ENCODE measurements around the gene MAB21L4.

The MAB21L4 gene

DNA sequence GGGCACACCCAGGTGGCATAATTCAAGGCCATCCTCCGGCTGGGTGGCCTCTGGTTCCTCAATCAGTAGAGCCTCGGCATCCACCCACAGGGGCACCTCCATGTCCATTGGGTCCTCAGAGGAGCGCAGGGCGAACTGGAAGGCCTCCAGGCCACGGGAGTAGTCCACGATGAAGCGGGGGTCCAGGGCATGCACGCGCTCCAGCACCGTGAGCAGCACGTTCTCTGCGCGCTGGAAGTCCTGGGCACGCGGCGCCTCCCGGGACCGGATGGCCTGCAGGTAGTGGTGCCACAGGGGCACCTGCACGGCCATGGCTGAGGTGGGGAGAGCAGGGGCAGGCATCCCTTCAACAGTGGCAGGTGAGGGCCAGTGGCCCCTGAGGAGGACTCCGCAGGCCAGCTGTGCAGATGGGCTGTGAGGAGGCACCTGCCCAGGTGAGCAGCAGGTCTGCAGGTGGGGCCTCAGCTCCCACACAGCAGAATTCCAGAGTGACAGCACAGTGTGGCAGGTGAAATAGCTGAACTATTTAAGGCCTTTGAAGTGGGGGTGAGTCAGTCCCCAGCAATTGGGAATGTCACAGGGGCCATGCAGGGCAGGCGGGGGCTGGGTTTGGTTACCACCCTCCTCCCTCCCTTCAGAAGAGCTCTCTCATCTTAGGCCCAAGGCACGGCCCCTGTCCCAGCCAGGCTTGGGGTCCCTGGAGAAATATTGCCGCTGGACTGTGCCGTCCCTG lies at the start of gene MAB21L4:
Gene MAB21L4 (minus strand): TSS at position 501 of the 733 bp plus-strand sequence. CDS start 159 bp downstream, at position 342.
- DNase-seq, result no peak

GRCh38 chr2:240936106-240936505 lies 40.1 kb upstream of the MAB21L4 start:
- DNase-seq, result no peak

DNA sequence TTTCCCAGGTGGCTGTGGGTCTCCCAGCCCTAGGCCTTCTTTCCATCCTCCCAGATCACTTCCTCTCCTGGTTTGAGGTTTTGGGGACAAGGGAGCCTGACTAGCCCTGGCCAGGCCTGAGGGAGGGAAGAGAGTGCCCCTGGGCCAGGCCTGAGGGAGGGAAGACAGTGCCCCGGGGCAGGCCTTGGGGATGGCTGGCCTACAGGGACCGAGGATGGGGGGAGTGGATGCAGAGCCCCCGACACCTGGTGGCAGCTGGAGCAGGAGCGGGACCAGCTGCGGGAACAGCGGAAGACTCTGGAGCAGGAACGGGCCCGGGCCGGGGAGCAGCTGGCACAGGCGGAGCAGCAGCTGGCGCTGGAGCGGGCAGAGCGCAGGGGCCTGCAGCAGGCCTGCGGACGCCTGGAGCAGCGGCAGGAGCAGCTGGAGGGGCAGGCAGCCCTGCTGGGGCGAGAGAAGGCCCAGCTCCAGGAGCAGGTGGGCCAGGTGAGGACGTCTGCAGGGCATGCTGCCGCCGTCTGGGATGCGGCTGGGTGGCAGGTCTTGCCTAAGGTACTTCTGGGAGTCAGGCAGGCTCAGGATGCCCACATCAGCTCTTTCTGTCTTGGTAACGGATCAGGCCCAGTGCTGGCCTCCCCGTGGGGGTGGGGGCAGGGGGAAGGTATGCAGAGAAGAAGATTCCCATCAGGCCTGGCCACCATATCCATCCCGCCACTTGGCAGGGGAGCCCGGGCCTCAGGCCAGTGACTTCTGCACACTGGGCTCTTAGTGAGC lies 39.3 kb upstream of the MAB21L4 start:
- DNase-seq, result no peak

DNA sequence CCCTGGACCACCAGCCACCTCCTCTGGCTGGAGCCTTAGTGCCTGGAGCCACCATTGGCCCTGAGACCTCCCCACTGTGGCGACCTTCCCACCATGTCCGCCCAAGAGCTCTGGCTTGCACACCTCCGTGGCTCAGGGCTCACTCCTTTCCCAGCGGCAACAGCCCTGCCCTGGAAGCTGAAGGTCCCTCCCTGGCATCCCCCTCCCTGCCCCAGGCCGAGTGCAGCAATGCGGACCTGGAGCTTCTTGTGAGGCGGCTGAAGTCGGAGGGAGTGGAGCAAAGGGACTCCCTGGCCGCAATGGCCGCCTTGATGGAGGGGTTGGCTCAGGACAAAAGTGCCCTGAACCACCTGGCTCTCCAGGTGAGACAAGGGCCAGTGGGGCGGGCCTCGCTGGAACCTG lies 38.7 kb upstream of the MAB21L4 start:
- DNase-seq, result no peak

GRCh38 chr2:240933966-240934700 lies 38.2 kb upstream of the MAB21L4 start:
- no peak for DNase-seq

- DNase-seq, result no peak
Observed at GRCh38 chr2:240933048-240933965, 37.4 kb upstream of the MAB21L4 start.

DNA sequence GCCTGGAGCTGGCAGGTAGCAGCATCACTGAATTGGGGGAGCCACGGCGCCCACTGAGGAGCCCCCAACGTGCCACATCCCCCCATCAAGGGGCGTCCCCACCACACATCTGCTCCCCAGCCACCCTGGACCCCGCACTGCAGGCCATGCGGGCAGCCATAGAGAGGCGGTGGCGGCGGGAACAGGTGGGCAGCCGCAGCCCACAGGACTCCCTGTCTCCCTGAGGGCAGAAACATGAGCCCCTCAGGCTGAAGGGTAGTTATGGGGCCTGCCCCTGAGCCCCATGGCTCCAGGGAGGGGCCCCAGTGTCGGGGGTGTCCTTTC lies 36.7 kb upstream of the MAB21L4 start:
- no peak for DNase-seq

- DNase-seq, result no peak
Observed at GRCh38 chr2:240932001-240932723, 36.2 kb upstream of the MAB21L4 start.

GRCh38 chr2:240931319-240931949 lies 35.5 kb upstream of the MAB21L4 start:
- no peak for DNase-seq

DNA sequence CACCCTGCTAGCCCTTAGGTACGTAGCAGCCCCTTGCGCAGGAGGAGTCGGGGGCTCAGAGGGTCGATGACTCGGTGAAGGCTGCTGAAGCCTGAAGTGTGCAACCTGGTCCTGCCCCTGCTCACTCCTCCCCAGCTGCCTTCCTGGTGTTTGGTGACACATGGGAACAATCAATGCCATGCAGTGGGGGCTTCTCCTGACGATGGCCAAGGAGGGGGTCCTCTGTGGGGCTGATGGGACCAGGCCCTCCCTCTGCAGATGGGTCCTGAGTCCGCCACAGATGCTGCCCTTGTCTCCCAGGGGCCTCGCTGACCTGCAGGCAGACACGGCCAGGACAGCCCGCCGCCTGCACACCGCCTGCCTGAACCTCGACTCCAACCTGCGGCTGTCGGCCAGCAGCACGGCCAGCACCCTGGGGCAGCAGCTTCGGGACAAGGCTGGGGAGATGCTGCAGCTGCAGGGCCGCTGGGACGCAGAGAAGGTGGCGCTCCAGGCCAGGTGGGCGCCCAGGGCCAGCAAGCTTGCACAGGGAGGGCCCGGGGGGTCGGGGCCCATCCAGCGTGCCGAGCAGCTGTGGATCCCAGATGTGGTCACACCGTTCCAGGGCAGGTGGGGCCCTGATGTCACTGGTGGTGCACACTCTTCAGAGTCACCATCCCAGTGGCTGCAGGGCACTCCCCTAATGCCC lies 34.8 kb upstream of the MAB21L4 start:
- no peak for DNase-seq

DNA sequence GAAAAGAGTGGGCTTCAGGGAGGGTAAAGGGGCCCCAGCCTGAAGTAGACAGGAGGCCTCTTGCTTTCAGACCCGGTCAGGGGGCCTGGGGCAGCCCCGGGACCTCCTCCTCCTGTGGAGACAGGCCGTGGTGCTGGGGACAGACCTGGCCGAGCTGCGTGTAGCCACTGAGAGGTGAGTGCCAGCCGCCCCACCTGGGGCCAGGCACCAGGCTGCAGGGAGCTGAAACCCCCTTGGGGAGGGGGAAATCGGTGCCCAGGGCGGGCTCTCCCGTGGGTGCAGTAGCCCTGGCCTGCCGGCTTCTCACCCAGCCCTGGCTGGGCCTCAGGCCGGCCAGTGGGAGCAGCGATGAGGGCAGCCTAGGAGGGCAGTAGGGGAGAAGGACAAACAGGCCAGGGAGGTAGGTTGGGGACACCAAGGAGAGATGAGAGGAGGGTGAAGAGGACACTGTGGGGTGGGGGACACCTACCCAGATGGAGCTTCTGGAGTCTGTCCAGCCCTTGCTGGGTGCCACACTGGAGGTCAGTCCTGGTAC lies 34.2 kb upstream of the MAB21L4 start:
- DNase-seq, result no peak

DNA sequence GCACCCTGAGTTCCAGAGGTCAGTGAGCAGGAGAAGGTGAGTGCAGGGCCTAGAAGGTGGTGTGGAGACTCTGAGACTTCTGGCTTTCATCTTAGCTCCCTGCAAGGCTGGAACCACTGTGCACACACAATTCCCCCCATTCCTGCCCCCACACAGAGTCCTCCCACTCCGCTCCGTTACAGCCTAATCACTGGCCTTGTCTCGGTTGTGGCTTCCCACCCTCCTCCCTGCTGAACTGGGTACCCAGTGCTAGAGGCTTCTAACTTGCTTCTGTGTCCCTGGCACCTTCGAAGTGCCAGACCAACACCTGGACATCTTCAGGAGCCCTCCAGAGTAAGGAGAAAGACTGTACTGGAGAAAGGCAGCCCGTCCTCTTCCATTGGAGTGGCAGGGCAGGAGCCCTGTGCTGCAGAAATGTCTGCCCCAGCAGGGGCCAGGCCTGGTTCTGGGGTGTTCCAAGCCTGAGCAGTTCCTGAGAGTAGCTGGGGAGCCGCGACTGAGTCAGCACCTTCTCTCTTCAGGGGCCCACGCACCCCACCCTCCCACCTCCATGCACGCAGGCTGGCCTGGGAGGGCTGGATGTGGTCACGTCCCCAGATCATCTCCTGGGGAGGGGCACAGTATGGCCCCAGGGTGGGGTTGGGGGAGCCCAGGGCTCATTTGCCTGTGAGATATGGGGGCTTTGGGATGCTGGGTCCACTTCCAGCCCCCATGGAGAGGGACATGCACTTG lies 33.6 kb upstream of the MAB21L4 start:
- DNase-seq, result no peak

GRCh38 chr2:240928476-240929363 lies 32.8 kb upstream of the MAB21L4 start:
- DNase-seq, result no peak

DNA sequence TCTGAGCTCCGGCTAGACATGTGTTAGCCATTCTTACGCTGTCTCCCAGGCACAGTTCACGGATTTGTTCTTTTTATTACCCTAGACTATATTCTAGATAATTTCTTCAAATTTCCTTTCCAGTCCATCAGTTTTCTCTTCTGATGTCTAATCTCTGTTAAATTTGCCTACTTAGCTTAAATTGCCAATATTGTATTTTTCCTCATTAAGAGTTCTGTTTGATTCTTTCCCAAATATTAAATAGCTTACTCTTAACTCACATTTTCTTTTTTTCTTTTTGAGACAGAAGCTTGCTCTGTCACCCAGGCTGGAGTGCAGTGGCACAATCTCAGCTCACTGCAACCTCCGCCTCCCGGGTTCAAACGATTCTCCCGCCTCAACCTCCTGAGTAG lies 31.4 kb upstream of the MAB21L4 start:
- no peak for DNase-seq

- no peak for DNase-seq
Observed at GRCh38 chr2:240926516-240927389, 30.8 kb upstream of the MAB21L4 start.

- no peak for DNase-seq
Observed at GRCh38 chr2:240925568-240926515, 29.9 kb upstream of the MAB21L4 start.

- DNase-seq, result no peak
Observed at GRCh38 chr2:240925191-240925567, 29.2 kb upstream of the MAB21L4 start.

Data from MV-4-11 (cell line).